Subcutaneous abdominal adipose tissue (tissue), 5 donors: ENCODE measurements around the gene IL22RA1.

Source experiments
- H3K27ac ChIP-seq: one replicate; pipeline ENCODE4 v1.7.0; 2013; ENCODE audit warnings: low read depth, mild to moderate bottlenecking, inconsistent platforms, low read length, moderate library complexity
- H3K27me3 ChIP-seq, 5 donors: one replicate each; pipeline ENCODE4 v1.7.0; 2013; ENCODE audit warnings: low read length in 5 of 5, inconsistent platforms in 1 of 5; ENCODE audit not compliant: control insufficient read depth in 5 of 5, insufficient read depth in 4 of 5
- H3K36me3 ChIP-seq, 5 donors: one replicate each; pipeline ENCODE4 v1.7.0; 2013; ENCODE audit warnings: low read length in 5 of 5; ENCODE audit not compliant: control insufficient read depth in 5 of 5, insufficient read depth in 5 of 5
- H3K4me1 ChIP-seq, 5 donors: one replicate each; pipeline ENCODE4 v1.7.0; 2013; ENCODE audit warnings: low read length in 5 of 5, mild to moderate bottlenecking in 3 of 5, moderate library complexity in 1 of 5; ENCODE audit not compliant: control insufficient read depth in 5 of 5, insufficient read depth in 5 of 5
- H3K4me3 ChIP-seq, 5 donors: one replicate each; pipeline ENCODE4 v1.7.0; 2013; ENCODE audit warnings: low read length in 5 of 5, low read depth in 1 of 5
- H3K9ac ChIP-seq, 5 donors: one replicate each; pipeline ENCODE4 v1.7.0; 2013; ENCODE audit warnings: low read length in 5 of 5, mild to moderate bottlenecking in 4 of 5, moderate library complexity in 3 of 5
- H3K9me3 ChIP-seq, 5 donors: one replicate each; pipeline ENCODE4 v1.7.0; 2013; ENCODE audit warnings: low read length in 5 of 5; ENCODE audit not compliant: control insufficient read depth in 5 of 5
- donor health status: healthy.
- donor health status: healthy.
- donor health status: healthy.
- donor health status: healthy.
- donor health status: healthy.

The IL22RA1 gene

DNA sequence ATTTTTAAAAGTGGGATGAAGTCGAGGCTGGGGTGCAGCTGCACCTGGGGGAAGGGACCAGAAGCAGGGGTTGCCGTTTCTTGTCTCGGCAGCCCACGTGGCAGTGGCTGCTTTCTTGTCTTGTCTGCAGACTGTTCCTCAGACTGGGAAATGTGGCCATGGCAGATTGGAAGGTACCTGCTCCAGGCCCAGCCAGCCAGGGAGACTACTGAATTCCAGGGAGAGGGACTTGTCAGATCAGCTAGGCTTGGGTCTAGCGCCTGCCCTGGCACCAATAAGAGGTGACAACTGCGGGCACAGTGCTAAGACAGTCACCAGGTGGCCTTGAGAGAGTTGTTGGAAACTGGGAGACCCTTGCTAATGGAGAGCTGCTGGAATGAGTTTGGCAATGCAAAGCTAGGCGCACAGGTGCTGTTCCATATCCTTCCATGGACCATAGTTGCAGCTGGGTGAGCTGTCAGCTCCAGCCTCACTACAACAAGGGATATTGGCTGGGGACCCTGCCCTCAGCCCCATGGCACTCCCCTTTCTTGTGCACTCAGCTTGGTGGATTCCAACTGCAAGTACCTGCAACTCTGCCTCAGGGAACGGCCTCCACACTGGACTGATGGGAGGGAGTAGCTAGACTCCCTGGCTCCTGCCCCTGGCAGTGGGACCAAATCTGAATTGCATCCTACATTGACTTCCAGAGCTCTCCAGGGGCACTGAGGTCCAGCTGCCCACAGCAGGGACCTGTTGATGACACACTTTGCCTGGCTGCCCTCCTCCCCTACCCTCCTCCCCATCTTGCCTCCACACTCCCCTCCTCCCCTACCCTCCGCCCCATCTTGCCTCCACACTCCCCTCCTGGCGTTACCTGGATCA, 9.9 kb upstream of the IL22RA1 start:
- no peaks in the 10 kb centered on the region for H3K36me3 ChIP-seq
- no peak overlapping the region for H3K27ac ChIP-seq
- H3K4me1 ChIP-seq, result peaks cover 0 to 10% (median 9%) of the 10 kb centered on the region in 5 donors
- no peaks in the 10 kb centered on the region for H3K9me3 ChIP-seq
- H3K9ac ChIP-seq, result no peak overlapping the region
- H3K27me3 ChIP-seq, result peaks cover 5 to 41% (median 36%) of the 10 kb centered on the region in 5 donors
- H3K4me3 ChIP-seq, result no peak overlapping the region

GRCh38 chr1:24151175-24151533, 8.2 kb upstream of the IL22RA1 start:
- H3K4me1 ChIP-seq, result peaks cover 0 to 10% (median 9%) of the 10 kb centered on the region in 5 donors
- H3K27ac ChIP-seq, result no peak overlapping the region
- no peak overlapping the region for H3K4me3 ChIP-seq
- no peak overlapping the region for H3K9ac ChIP-seq
- H3K9me3 ChIP-seq, result no peaks in the 10 kb centered on the region
- H3K36me3 ChIP-seq, result no peaks in the 10 kb centered on the region
- H3K27me3 ChIP-seq, result peaks cover 5 to 37% (median 35%) of the 10 kb centered on the region in 5 donors

GRCh38 chr1:24150234-24151174, 7.6 kb upstream of the IL22RA1 start:
- peaks cover 0 to 10% (median 9%) of the 10 kb centered on the region in 5 donors for H3K4me1 ChIP-seq
- H3K27ac ChIP-seq, result no peak overlapping the region
- H3K4me3 ChIP-seq, result peak overlapping the region in 4 of 5 donors; percentile 21 to 50 (median 42)
- no peaks in the 10 kb centered on the region for H3K36me3 ChIP-seq
- no peaks in the 10 kb centered on the region for H3K9me3 ChIP-seq
- no peak overlapping the region for H3K9ac ChIP-seq
- peaks cover 0 to 37% (median 29%) of the 10 kb centered on the region in 5 donors for H3K27me3 ChIP-seq

- Histone ChIP-seq H3K9ac (no peak overlapping the region), H3K36me3 (no peaks in the 10 kb centered on the region), H3K9me3 (no peaks in the 10 kb centered on the region), H3K27me3 (peaks cover 0 to 37% (median 28%) of the 10 kb centered on the region in 5 donors), H3K4me3 (peak overlapping the region in 2 of 5 donors; percentile 21 to 40), H3K27ac (no peak overlapping the region), H3K4me1 (peaks cover 0 to 10% (median 9%) of the 10 kb centered on the region in 5 donors)
Measured at GRCh38 chr1:24149866-24150233, 6.9 kb upstream of the IL22RA1 start.

- Histone ChIP-seq H3K9me3 (no peaks in the 10 kb centered on the region), H3K9ac (no peak overlapping the region), H3K27me3 (peaks cover 0 to 41% (median 25%) of the 10 kb centered on the region in 5 donors), H3K27ac (no peak overlapping the region), H3K4me1 (peaks cover under 1 to 13% (median 11%) of the 10 kb centered on the region in 5 donors), H3K4me3 (no peak overlapping the region), H3K36me3 (no peaks in the 10 kb centered on the region)
Measured at GRCh38 chr1:24147816-24148215, 4.9 kb upstream of the IL22RA1 start.

DNA sequence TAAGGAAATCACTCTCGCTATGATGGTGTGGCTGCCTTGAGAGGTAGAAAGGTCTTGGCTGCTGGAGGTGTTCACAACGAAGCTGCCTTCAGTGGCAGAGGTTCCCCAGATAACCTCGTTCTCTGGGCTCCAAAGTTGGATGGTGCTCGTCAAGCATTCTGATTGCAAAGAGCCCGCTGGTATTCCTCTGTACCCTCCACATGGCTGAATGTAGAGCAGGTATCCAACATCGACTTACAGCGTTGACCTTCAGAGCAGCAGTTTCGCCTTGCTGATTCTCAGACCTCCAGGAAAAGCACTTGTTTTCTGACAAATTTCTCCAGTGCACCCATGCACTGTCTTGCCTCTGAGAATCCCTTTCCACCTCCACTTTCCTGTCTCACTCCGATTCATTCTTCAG, 4.3 kb upstream of the IL22RA1 start:
- H3K4me3 ChIP-seq, result no peak overlapping the region
- H3K36me3 ChIP-seq, result no peaks in the 10 kb centered on the region
- peaks cover 3 to 19% (median 15%) of the 10 kb centered on the region in 5 donors for H3K4me1 ChIP-seq
- H3K27ac ChIP-seq, result no peak overlapping the region
- no peaks in the 10 kb centered on the region for H3K9me3 ChIP-seq
- H3K9ac ChIP-seq, result no peak overlapping the region
- H3K27me3 ChIP-seq, result peaks cover 0 to 37% (median 24%) of the 10 kb centered on the region in 5 donors

GRCh38 chr1:24141311-24141997, 1.5 kb downstream of the IL22RA1 start:
- H3K27ac ChIP-seq, result no peak overlapping the region
- peaks cover 0 to 13% (median 3%) of the 10 kb centered on the region in 5 donors for H3K27me3 ChIP-seq

GRCh38 chr1:24140741-24141181, 2.2 kb downstream of the IL22RA1 start:
- H3K9me3 ChIP-seq, result no peaks in the 10 kb centered on the region
- peaks cover 0 to 13% (median 3%) of the 10 kb centered on the region in 5 donors for H3K27me3 ChIP-seq
- H3K36me3 ChIP-seq, result no peaks in the 10 kb centered on the region
- H3K4me3 ChIP-seq, result no peak overlapping the region
- no peak overlapping the region for H3K9ac ChIP-seq
- no peak overlapping the region for H3K27ac ChIP-seq
- H3K4me1 ChIP-seq, result peaks cover 3 to 9% (median 6%) of the 10 kb centered on the region in 5 donors

More at GRCh38 chr1:24141311-24141997, 1.5 kb downstream of the IL22RA1 start:
- no peaks in the 10 kb centered on the region for H3K9me3 ChIP-seq
- no peak overlapping the region for H3K9ac ChIP-seq
- no peak overlapping the region for H3K4me3 ChIP-seq
- H3K4me1 ChIP-seq, result peaks cover 3 to 9% (median 6%) of the 10 kb centered on the region in 5 donors
- no peaks in the 10 kb centered on the region for H3K36me3 ChIP-seq

GRCh38 chr1:24139841-24140425, 3.0 kb downstream of the IL22RA1 start:
- no peak overlapping the region for H3K27ac ChIP-seq
- H3K9me3 ChIP-seq, result no peaks in the 10 kb centered on the region
- H3K4me1 ChIP-seq, result peaks cover 3 to 9% (median 6%) of the 10 kb centered on the region in 5 donors
- H3K9ac ChIP-seq, result no peak overlapping the region
- peaks cover 0 to 13% (median 3%) of the 10 kb centered on the region in 5 donors for H3K27me3 ChIP-seq
- no peak overlapping the region for H3K4me3 ChIP-seq
- no peaks in the 10 kb centered on the region for H3K36me3 ChIP-seq
